ENCODE results near the gene TUBA3E. TPM values are rescaled to one million over a fixed set of nuclear protein-coding genes. Genes with fewer than 3 reads are reported as not detected.
"Not testable (repeated sequence)": the region's sequence is repeated elsewhere in the genome, so short reads cannot be mapped to it uniquely, and the experiment has no call there.

Gene TUBA3E
- total RNA-seq: not detected
- 1 to 10 TPM in 1 of 2 donors, not detected in 1; 1.3 TPM for polyA plus RNA-seq
- long read RNA-seq, donor 1: 0 reads
- long read RNA-seq, donor 2: 0 reads

DNA sequence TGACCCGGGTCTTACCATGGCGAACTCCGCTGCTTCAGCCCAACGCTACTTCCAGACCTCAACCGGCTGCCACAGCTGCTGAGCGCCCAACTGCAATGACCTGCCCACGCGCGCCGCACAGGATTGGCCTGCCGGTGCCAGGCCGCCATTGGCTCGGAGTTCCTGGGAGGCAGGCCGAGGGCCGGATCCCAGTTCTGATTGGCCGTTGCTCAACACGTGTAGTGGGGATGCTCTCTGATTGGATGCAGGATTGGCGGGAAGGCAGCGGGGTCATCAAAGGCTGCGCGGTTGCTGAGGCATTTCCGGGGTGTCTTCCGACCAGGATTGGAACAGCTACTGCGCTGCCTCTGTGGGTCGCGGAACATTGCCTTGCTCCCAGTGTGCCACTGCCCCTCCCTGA lies at the start of gene TUBA3E:
TSS of gene TUBA3E (minus strand) at position 97 of the 400 bp plus-strand sequence. CDS start at position 18, 79 bp downstream.
- H3K27me3 ChIP-seq (ENCODE audit: control insufficient read depth in 1 of 2, insufficient read depth in 2 of 2, low read length in 1 of 2): no peaks in the 10 kb centered on the region
- intact Hi-C loops (cut with DNase I): no loop called here
- no peaks in the 10 kb centered on the region for H3K9me3 ChIP-seq (ENCODE audit: control insufficient read depth, low read length)
- no peak within 1 kb of the TSS for H3K27ac ChIP-seq (ENCODE audit: low read depth in 1 of 2, low read length in 2 of 2)
- H3K36me3 ChIP-seq (ENCODE audit: control insufficient read depth in 1 of 2, insufficient read depth in 2 of 2, low read length in 1 of 2): no peaks in the 10 kb centered on the region
- ATAC-seq (ENCODE audit: low FRiP score) (no peak), DNase-seq (no peak)
- 96% methylated on average over 21 to 26 of the region's 26 CpGs for WGBS, 2 donors
- H3K4me3 ChIP-seq (ENCODE audit: low read length in 2 of 2): no peak within 1 kb of the TSS
- H3K4me1 ChIP-seq (ENCODE audit: control insufficient read depth in 1 of 2, insufficient read depth in 2 of 2, low read length in 2 of 2): no peaks in the 10 kb centered on the region

GRCh38 chr2:130246430-130246829 lies 48.2 kb upstream of the TUBA3E start:
- Histone ChIP-seq H3K27ac (ENCODE audit: low read depth in 1 of 2, low read length in 2 of 2) (no peak overlapping the region), H3K36me3 (ENCODE audit: control insufficient read depth in 1 of 2, insufficient read depth in 2 of 2, low read length in 1 of 2) (no peaks in the 10 kb centered on the region), H3K4me1 (ENCODE audit: control insufficient read depth in 1 of 2, insufficient read depth in 2 of 2, low read length in 2 of 2) (no peaks in the 10 kb centered on the region), H3K9me3 (ENCODE audit: control insufficient read depth, low read length) (no peaks in the 10 kb centered on the region), H3K4me3 (ENCODE audit: low read length in 2 of 2) (no peak overlapping the region), H3K27me3 (ENCODE audit: control insufficient read depth in 1 of 2, insufficient read depth in 2 of 2, low read length in 1 of 2) (peaks cover 0 to 2% of the 10 kb centered on the region in 2 donors)
- WGBS, 2 donors: 57 to 73% methylated on average over 7 of the region's 7 CpGs
- DNase-seq (no peak), ATAC-seq (ENCODE audit: low FRiP score) (no peak)
- intact Hi-C loops (cut with DNase I): no loop called here

- ATAC-seq (ENCODE audit: low FRiP score) (no peak), DNase-seq (no peak)
- H3K36me3 ChIP-seq (ENCODE audit: control insufficient read depth in 1 of 2, insufficient read depth in 2 of 2, low read length in 1 of 2): no peaks in the 10 kb centered on the region
- intact Hi-C loops (cut with DNase I): no loop called here
- H3K9me3 ChIP-seq (ENCODE audit: control insufficient read depth, low read length): no peaks in the 10 kb centered on the region
- no peak overlapping the region for H3K4me3 ChIP-seq (ENCODE audit: low read length in 2 of 2)
- H3K4me1 ChIP-seq (ENCODE audit: control insufficient read depth in 1 of 2, insufficient read depth in 2 of 2, low read length in 2 of 2): no peaks in the 10 kb centered on the region
- H3K27me3 ChIP-seq (ENCODE audit: control insufficient read depth in 1 of 2, insufficient read depth in 2 of 2, low read length in 1 of 2): peaks cover 0 to 2% of the 10 kb centered on the region in 2 donors
- no peak overlapping the region for H3K27ac ChIP-seq (ENCODE audit: low read depth in 1 of 2, low read length in 2 of 2)
- WGBS, 2 donors: 55 to 65% methylated on average over 3 of the region's 3 CpGs
These were observed 47.7 kb upstream of the TUBA3E start for GRCh38 chr2:130245976-130246375.

DNA sequence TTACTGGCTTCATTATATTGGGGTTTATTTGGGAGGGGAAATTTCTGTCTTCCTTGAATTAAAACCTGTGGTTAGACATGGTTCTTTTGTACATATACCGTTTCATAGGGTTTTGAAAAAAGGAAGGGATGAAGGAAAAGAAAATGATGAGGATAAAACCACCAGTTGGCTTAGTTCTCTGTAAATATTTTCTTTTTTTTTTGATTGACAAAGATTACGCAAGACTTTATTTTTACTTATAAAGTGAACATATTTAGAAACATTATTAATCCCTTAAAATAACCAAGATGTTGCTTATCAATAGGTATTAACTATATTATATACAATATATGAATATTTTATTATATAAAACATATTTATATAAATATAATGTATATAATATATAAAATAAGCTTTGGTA lies 45.1 kb upstream of the TUBA3E start:
- WGBS, 2 donors: 79 to 83% methylated on average over 2 of the region's 2 CpGs
- intact Hi-C loops (cut with DNase I): no loop called here
- Histone ChIP-seq H3K4me1 (ENCODE audit: control insufficient read depth in 1 of 2, insufficient read depth in 2 of 2, low read length in 2 of 2) (no peaks in the 10 kb centered on the region), H3K36me3 (ENCODE audit: control insufficient read depth in 1 of 2, insufficient read depth in 2 of 2, low read length in 1 of 2) (no peaks in the 10 kb centered on the region), H3K4me3 (ENCODE audit: low read length in 2 of 2) (no peak overlapping the region), H3K9me3 (ENCODE audit: control insufficient read depth, low read length) (no peaks in the 10 kb centered on the region), H3K27me3 (ENCODE audit: control insufficient read depth in 1 of 2, insufficient read depth in 2 of 2, low read length in 1 of 2) (peaks cover 0 to 2% of the 10 kb centered on the region in 2 donors), H3K27ac (ENCODE audit: low read depth in 1 of 2, low read length in 2 of 2) (no peak overlapping the region)
- DNase-seq: no peak
- no peak for ATAC-seq (ENCODE audit: low FRiP score)

DNA sequence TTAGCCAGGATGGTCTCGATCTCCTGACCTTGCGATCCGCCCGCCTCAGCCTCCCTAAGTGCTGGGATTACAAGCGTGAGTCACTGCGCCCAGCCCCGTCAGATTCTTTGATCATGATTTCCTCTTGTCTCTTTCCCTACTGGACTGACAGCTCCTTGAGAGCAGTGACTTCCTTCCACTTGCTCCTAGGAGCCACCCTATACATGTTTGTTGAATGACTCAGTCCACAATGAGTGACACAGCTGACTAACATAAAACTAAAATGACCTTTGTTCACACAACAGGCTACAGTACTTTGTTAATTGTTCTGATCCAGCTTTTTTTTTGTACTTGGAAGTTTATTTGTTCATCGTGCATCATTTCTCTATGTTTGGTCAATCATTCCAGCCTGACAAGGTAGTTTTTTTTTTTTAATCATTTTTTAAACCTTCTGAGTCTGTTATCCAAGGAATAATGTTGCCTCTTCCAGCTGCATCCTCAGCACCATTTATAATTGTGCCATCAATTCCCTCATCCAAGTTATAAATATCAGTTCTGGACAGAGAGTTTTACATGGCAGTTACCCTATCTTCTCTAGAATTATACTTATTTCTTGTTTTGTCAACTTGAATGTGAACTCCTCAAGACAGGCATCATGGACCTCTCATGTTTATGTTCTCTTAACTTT lies 42.9 kb upstream of the TUBA3E start:
- Histone ChIP-seq H3K9me3 (ENCODE audit: control insufficient read depth, low read length) (no peaks in the 10 kb centered on the region), H3K27ac (ENCODE audit: low read depth in 1 of 2, low read length in 2 of 2) (no peak overlapping the region), H3K36me3 (ENCODE audit: control insufficient read depth in 1 of 2, insufficient read depth in 2 of 2, low read length in 1 of 2) (no peaks in the 10 kb centered on the region), H3K27me3 (ENCODE audit: control insufficient read depth in 1 of 2, insufficient read depth in 2 of 2, low read length in 1 of 2) (no peaks in the 10 kb centered on the region), H3K4me3 (ENCODE audit: low read length in 2 of 2) (no peak overlapping the region), H3K4me1 (ENCODE audit: control insufficient read depth in 1 of 2, insufficient read depth in 2 of 2, low read length in 2 of 2) (no peaks in the 10 kb centered on the region)
- WGBS, 2 donors: 84 to 89% methylated on average over 8 of the region's 8 CpGs
- DNase-seq: no peak
- no peak for ATAC-seq (ENCODE audit: low FRiP score)
- intact Hi-C loops (cut with DNase I): no loop called here

DNA sequence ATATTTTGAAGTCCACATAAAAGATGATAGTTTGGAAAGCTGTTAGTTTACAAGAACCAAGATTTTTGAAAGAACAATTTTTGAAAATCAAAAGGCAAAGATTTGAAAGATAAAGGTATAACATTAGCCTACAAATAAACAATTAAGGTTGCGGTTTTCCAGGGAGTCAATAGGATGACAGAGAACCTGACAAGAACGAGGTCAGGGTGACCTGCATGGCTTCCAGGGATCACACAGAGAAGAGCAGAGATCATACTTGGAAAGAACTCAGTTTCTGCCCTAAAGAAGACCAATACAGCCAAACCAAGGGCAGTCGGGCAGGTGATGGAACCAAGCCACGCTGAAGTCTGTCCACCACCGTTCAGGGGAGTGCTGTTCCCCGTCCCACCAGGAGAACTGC lies 41.3 kb upstream of the TUBA3E start:
- intact Hi-C loops (cut with DNase I); DNase-seq; H3K9me3 ChIP-seq (ENCODE audit: control insufficient read depth, low read length); ATAC-seq (ENCODE audit: low FRiP score); H3K27me3 ChIP-seq (ENCODE audit: control insufficient read depth in 1 of 2, insufficient read depth in 2 of 2, low read length in 1 of 2); H3K4me3 ChIP-seq (ENCODE audit: low read length in 2 of 2); H3K27ac ChIP-seq (ENCODE audit: low read depth in 1 of 2, low read length in 2 of 2); H3K36me3 ChIP-seq (ENCODE audit: control insufficient read depth in 1 of 2, insufficient read depth in 2 of 2, low read length in 1 of 2); H3K4me1 ChIP-seq (ENCODE audit: control insufficient read depth in 1 of 2, insufficient read depth in 2 of 2, low read length in 2 of 2): not testable (repeated sequence)
- WGBS, 2 donors: 75% methylated on average over 6 of the region's 6 CpGs

- DNase-seq; H3K27me3 ChIP-seq (ENCODE audit: control insufficient read depth in 1 of 2, insufficient read depth in 2 of 2, low read length in 1 of 2); H3K4me1 ChIP-seq (ENCODE audit: control insufficient read depth in 1 of 2, insufficient read depth in 2 of 2, low read length in 2 of 2); H3K27ac ChIP-seq (ENCODE audit: low read depth in 1 of 2, low read length in 2 of 2); ATAC-seq (ENCODE audit: low FRiP score); intact Hi-C loops (cut with DNase I); H3K36me3 ChIP-seq (ENCODE audit: control insufficient read depth in 1 of 2, insufficient read depth in 2 of 2, low read length in 1 of 2); H3K4me3 ChIP-seq (ENCODE audit: low read length in 2 of 2); H3K9me3 ChIP-seq (ENCODE audit: control insufficient read depth, low read length): not testable (repeated sequence)
- WGBS, 2 donors: 80 to 81% methylated on average over 2 of the region's 2 CpGs
These were observed 34.8 kb upstream of the TUBA3E start for GRCh38 chr2:130233066-130233465.

GRCh38 chr2:130231656-130232055 lies 33.4 kb upstream of the TUBA3E start:
- intact Hi-C loops (cut with DNase I): no loop called here
- Histone ChIP-seq H3K27ac (ENCODE audit: low read depth in 1 of 2, low read length in 2 of 2) (no peak overlapping the region), H3K36me3 (ENCODE audit: control insufficient read depth in 1 of 2, insufficient read depth in 2 of 2, low read length in 1 of 2) (no peaks in the 10 kb centered on the region), H3K4me1 (ENCODE audit: control insufficient read depth in 1 of 2, insufficient read depth in 2 of 2, low read length in 2 of 2) (no peaks in the 10 kb centered on the region), H3K9me3 (ENCODE audit: control insufficient read depth, low read length) (no peaks in the 10 kb centered on the region), H3K4me3 (ENCODE audit: low read length in 2 of 2) (no peak overlapping the region), H3K27me3 (ENCODE audit: control insufficient read depth in 1 of 2, insufficient read depth in 2 of 2, low read length in 1 of 2) (no peaks in the 10 kb centered on the region)
- 73 to 81% methylated on average over 12 of the region's 12 CpGs for WGBS, 2 donors
- no peak for DNase-seq
- ATAC-seq (ENCODE audit: low FRiP score): no peak

- H3K27me3 ChIP-seq (ENCODE audit: control insufficient read depth in 1 of 2, insufficient read depth in 2 of 2, low read length in 1 of 2); ATAC-seq (ENCODE audit: low FRiP score); H3K4me3 ChIP-seq (ENCODE audit: low read length in 2 of 2); H3K4me1 ChIP-seq (ENCODE audit: control insufficient read depth in 1 of 2, insufficient read depth in 2 of 2, low read length in 2 of 2); intact Hi-C loops (cut with DNase I); H3K36me3 ChIP-seq (ENCODE audit: control insufficient read depth in 1 of 2, insufficient read depth in 2 of 2, low read length in 1 of 2); H3K27ac ChIP-seq (ENCODE audit: low read depth in 1 of 2, low read length in 2 of 2); DNase-seq; H3K9me3 ChIP-seq (ENCODE audit: control insufficient read depth, low read length): not testable (repeated sequence)
- 92% methylated on average over 15 of the region's 15 CpGs for WGBS, 2 donors
These were observed 32.7 kb upstream of the TUBA3E start for GRCh38 chr2:130230907-130231306.
